ENCODE data around the gene JPT1. TPM values are rescaled to one million over a fixed set of nuclear protein-coding genes. Genes with fewer than 3 reads are reported as not detected.

JPT1 gene
- total and polyA plus RNA-seq, 4 donors: 35.1 to 140 (median 97.1) TPM

- Histone ChIP-seq H3K36me3 (ENCODE audit: control insufficient read depth in 4 of 4, insufficient read depth in 4 of 4, low read length in 4 of 4) (peaks cover 0 to 28% (median 19%) of the 10 kb centered on the region in 4 donors), H3K27me3 (ENCODE audit: control insufficient read depth in 3 of 3, insufficient read depth in 3 of 3, low read length in 2 of 3) (no peaks in the 10 kb centered on the region), H3K9ac (ENCODE audit: insufficient read depth in 1 of 2, low read length in 2 of 2) (no peak overlapping the region), H3K27ac (ENCODE audit: low read depth in 1 of 2, low read length in 1 of 2) (no peak overlapping the region), H3K4me1 (ENCODE audit: control insufficient read depth in 5 of 5, insufficient read depth in 5 of 5, low read length in 5 of 5) (peaks cover 0 to 4% (median 0%) of the 10 kb centered on the region in 5 donors), H3K4me3 (no peak overlapping the region), H3K9me3 (ENCODE audit: control insufficient read depth in 4 of 4, insufficient read depth in 3 of 4, low read length in 3 of 4) (peaks cover 0 to 6% (median 0%) of the 10 kb centered on the region in 4 donors)
- ATAC-seq (ENCODE audit: insufficient read depth, low FRiP score): no peak
- 38 to 66% methylated on average over 12 of the region's 12 CpGs for WGBS, 2 donors
- no peak for TF ChIP-seq CTCF (IDR thresholded peaks at IDR 0.05; ENCODE audit: control extremely low read depth, extremely low read depth)
- no peak for DNase-seq
Observed at GRCh38 chr17:75102385-75102821, 51.9 kb downstream of the JPT1 start.

GRCh38 chr17:75099881-75100595, 54.3 kb downstream of the JPT1 start:
- H3K27ac ChIP-seq (ENCODE audit: low read depth in 1 of 2, low read length in 1 of 2): no peak overlapping the region
- H3K4me3 ChIP-seq: no peak overlapping the region
- WGBS, 2 donors: 95 to 96% methylated on average over 31 of the region's 31 CpGs
- H3K9me3 ChIP-seq (ENCODE audit: control insufficient read depth in 4 of 4, insufficient read depth in 3 of 4, low read length in 3 of 4): peaks cover 0 to 6% (median 0%) of the 10 kb centered on the region in 4 donors
- H3K4me1 ChIP-seq (ENCODE audit: control insufficient read depth in 5 of 5, insufficient read depth in 5 of 5, low read length in 5 of 5): peaks cover 0 to 4% (median 0%) of the 10 kb centered on the region in 5 donors
- peaks cover 0 to 28% (median 16%) of the 10 kb centered on the region in 4 donors for H3K36me3 ChIP-seq (ENCODE audit: control insufficient read depth in 4 of 4, insufficient read depth in 4 of 4, low read length in 4 of 4)
- no peak for TF ChIP-seq CTCF (IDR thresholded peaks at IDR 0.05; ENCODE audit: control extremely low read depth, extremely low read depth)
- no peaks in the 10 kb centered on the region for H3K27me3 ChIP-seq (ENCODE audit: control insufficient read depth in 3 of 3, insufficient read depth in 3 of 3, low read length in 2 of 3)
- ATAC-seq (ENCODE audit: insufficient read depth, low FRiP score): no peak
- no peak for DNase-seq
- H3K9ac ChIP-seq (ENCODE audit: insufficient read depth in 1 of 2, low read length in 2 of 2): no peak overlapping the region

GRCh38 chr17:75098861-75099260, 55.5 kb downstream of the JPT1 start:
- Histone ChIP-seq H3K27me3 (ENCODE audit: control insufficient read depth in 3 of 3, insufficient read depth in 3 of 3, low read length in 2 of 3) (no peaks in the 10 kb centered on the region), H3K9ac (ENCODE audit: insufficient read depth in 1 of 2, low read length in 2 of 2) (no peak overlapping the region), H3K4me3 (no peak overlapping the region), H3K9me3 (ENCODE audit: control insufficient read depth in 4 of 4, insufficient read depth in 3 of 4, low read length in 3 of 4) (peaks cover 0 to 6% (median 0%) of the 10 kb centered on the region in 4 donors), H3K4me1 (ENCODE audit: control insufficient read depth in 5 of 5, insufficient read depth in 5 of 5, low read length in 5 of 5) (peaks cover 0 to 7% (median 2%) of the 10 kb centered on the region in 5 donors), H3K27ac (ENCODE audit: low read depth in 1 of 2, low read length in 1 of 2) (no peak overlapping the region), H3K36me3 (ENCODE audit: control insufficient read depth in 4 of 4, insufficient read depth in 4 of 4, low read length in 4 of 4) (peaks cover 0 to 22% (median 14%) of the 10 kb centered on the region in 4 donors)
- DNase-seq (no peak), ATAC-seq (ENCODE audit: insufficient read depth, low FRiP score) (no peak)
- no peak for TF ChIP-seq CTCF (IDR thresholded peaks at IDR 0.05; ENCODE audit: control extremely low read depth, extremely low read depth)
- 93 to 94% methylated on average over 7 of the region's 7 CpGs for WGBS, 2 donors

Data from lung (tissue), 12 donors.